ENCODE measurements around the gene KCTD2.

KCTD2 gene

GRCh38 chr17:75099881-75100595 lies 53.0 kb downstream of the KCTD2 start:
- DNase-seq (ENCODE audit: low spot score): no peak

DNA sequence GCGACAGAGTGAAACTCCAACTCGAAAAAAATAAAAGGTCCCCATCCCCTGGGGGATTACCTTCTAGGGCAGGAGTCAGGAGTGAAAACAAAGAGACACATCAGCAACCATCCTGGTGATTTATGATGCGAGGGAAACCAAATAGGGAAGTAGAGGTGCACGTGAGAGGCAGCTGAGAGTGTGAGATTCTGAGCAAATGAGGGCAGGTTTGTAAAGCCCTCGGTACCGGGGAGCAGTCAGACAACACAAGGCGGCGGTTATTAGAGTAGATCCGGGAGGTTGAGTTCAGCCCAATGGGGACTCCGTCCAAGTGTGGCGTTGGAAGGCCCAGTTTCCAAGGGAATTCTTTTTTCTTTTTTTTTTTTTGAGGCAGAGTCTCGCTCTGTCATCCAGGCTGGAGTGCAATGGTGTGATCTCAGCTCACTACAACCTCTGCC lies 55.4 kb downstream of the KCTD2 start:
- no peak for DNase-seq (ENCODE audit: low spot score)

DNA sequence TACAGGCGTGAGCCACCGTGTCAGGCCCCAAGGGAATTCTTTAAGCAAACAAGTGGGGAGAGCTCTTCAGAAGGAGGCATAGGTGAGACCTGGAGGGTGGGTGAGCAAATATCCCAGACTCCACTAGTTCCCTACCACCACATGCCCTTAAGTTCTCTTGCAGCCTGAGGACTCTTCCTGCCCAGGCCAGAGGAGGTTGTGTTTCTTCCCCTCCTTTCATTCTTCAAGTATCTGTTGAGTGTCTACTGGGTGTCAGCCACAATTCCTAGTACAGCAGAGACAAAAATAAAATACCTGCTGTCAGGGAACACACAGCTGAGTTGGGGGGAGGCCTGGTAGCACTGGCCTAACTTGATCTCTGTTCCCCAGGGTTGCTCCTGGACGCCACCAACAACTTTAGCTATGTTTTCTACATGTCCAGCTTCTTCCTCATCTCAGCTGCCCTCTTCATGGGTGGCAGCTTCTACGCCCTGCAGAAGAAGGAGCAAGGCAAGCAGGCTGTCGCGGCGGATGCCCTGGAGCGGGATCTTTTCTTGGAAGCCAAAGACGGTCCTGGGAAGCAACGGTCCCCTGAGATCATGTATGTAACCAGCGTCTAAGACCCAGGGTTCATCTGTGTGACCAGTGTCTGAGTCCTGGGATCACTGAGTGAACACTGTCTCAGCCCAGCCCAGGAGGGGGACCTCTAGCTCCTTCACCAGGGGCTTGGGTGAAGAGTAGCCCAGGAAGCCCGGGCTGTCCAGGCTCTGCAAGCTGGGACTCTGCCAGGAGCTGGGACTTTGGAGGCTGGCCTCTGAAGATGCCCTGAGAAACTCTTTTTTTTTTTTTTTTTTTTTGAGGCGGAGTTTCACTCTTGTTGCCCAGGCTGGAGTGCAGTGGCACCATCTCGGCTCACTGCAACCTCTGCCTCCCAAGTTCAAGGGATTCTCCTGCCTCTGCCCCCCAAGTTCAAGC lies 56.9 kb downstream of the KCTD2 start:
- DNase-seq (ENCODE audit: low spot score): no peak

DNA sequence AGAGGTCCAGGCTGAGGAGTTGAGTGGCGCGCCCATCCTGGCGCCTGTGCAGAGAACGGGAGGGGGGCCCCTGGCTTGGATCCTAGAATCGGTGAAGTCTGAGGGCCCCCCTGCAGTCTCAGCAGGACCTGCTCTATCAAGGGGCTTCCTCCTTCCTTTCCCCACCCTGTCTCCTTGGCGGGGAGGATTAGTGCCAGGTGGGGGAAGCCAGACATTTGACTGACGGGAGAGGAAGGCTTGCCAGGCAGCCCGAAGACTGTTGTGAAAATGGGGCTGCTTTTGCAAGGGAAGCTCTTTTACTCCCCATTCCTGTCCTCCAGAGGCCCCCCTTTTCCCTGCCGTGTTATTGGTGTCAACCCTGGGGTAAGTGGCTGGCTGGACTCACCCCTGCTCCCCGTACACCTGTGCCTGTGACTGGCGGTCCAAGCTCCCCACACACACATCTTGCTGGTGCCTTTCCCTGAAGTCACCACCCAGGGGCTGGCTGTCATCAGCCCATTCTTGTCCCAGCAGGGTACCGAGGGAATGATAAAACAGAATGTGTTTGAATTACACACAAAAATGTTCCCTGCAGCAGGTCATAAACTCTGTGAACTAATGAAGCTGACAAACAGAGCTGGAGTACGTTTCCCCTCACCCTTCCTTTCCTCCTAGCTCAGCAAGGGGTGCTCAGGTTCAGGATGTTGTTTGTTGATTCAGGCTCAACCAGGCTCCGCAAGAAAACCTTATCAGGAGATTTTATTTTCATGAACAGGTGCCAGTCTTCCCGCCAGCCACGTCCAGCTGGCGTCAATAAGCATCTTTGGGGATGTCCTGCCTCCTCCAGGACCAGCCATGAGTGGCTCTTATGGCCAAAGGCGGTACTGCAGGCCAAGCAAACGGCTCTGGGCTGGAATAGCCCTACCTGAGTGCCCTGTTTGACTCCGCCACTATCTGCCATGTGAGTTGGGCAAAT lies 58.4 kb downstream of the KCTD2 start:
- DNase-seq (ENCODE audit: low spot score): no peak

DNA sequence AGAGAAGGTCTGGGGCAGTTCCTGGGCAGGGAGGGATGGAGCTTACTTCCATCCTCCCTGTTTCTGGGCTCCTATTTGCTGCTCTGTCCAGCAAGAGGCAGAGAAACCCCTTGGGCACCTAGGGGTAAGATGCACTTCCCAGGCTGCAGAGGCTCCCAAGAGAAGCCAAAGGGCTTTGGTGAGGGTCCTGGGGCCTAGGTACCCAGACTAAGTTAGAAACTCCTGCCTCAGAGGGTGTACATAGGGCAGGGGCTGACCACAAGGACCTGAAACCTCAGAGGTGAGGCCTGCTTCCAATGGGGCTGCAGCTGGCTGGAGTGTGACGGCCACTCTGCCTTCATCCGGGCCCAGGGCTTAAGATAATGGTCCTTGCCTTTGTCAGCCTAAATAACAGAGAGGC lies 61.2 kb downstream of the KCTD2 start:
- no peak for DNase-seq (ENCODE audit: low spot score)

- DNase-seq (ENCODE audit: low spot score): no peak
Measured at GRCh38 chr17:75109046-75109406, 62.0 kb downstream of the KCTD2 start.

DNA sequence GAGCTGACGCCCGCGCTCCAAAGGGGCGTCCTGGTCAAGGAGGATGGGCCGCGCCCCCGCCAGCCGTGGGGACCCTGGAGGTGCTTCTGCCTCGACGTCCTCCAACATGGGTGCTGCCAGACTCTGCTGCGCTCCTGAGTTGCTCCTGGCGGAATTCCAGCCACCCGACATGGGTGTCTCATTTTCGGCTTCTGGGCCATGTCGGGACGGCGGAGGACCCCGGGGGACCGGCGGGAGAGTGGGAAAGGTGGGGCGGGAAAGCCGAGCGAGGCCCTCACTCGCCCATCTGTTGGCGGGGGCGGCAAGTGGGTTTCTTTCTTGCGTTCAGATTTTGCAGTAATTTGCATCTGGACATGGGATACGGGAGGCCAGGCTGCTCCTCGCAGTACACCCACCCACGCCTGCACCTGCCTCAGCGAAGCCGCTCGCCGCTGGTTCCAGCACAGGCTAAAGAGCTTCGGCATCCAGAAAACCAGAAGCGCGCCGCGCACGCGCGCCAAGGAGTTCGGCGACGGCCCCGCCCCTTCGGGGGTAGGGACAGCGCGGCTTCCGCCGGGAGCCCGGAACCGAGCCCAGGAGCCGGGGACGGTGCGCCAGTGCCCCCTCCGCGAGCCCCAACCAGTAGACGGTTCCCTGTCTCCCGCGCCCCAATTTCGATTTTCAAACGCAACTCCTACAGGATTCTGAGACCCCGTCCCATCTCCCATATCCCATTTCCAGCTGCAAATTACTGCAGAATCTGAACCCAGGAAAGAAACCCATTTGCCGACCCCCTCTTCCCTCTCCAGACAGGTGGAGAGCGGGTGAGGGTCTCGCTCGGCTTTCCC lies 62.6 kb downstream of the KCTD2 start, which contains the start of gene ARMC7:
Gene ARMC7 (plus strand): TSS at position 563 of the 827 bp plus-strand sequence. CDS start 320 bp downstream, outside the sequence.
- DNase-seq (ENCODE audit: low spot score): peak; percentile 84

- no peak for DNase-seq (ENCODE audit: low spot score)
Measured at GRCh38 chr17:75110234-75110937, 63.4 kb downstream of the KCTD2 start.

DNA sequence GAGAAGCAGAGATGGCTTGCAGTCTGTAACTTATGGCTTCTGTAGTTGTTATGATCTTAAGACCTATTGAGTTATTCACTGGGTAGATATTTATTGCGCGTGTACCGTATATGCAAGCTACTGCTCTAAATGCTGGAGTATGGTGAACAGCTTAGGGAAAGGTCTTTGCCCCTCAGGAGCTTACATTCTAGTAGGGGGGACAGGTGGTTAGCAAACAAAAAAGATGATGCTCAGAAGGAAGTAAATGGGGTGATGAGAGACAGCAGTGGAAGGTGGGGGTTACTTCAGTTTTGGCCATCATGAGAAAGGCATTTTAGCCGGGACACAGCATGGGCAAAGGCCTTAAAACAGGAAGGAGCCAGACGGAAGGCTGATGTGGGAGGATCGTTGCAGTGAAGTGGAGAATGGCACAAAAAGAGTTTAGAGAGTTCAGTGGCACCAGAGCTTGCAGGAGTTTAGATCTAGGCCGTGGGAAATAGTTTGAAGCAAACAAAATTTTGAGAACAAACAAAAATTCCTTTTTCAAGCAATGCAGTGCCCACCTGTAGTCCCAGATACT lies 64.8 kb downstream of the KCTD2 start:
- no peak for DNase-seq (ENCODE audit: low spot score)

DNA sequence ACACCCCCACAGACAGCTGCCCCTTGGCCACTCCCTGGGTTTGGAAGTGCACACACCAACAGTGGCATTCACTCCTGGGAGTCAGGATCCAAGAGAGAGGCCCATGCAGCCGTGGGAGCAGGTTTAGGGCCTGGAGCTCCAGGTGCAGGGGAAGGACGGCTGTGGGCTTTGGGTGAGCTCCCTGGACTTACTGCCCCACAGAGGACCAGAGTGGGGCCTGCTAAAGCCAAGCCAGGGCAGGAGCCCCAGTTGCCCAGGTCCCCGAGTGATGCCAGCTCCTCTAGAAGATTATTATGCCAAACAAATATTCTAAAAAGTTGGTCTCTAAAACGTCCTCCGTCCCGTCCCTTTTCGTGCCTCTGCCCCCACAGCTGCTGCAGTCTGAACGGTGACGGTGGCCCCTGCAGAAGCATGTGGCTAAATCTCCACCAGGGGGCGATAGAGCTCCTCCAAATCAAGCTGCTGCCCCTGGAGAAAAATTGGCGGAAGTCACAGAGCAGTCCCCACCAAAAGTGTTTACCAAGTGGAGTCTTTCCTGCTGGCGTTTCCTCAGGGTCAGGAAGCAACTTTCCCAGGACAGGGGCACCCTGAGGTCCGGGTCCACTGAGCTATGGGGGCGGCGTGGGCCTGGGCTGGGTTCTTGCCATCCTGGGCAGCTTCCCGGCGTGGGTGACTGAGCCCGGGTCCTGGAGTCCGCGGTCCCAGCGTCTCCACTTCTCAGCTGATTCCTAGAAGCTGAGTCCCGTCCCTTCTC lies 67.0 kb downstream of the KCTD2 start:
- DNase-seq (ENCODE audit: low spot score): peak; percentile 95

DNA sequence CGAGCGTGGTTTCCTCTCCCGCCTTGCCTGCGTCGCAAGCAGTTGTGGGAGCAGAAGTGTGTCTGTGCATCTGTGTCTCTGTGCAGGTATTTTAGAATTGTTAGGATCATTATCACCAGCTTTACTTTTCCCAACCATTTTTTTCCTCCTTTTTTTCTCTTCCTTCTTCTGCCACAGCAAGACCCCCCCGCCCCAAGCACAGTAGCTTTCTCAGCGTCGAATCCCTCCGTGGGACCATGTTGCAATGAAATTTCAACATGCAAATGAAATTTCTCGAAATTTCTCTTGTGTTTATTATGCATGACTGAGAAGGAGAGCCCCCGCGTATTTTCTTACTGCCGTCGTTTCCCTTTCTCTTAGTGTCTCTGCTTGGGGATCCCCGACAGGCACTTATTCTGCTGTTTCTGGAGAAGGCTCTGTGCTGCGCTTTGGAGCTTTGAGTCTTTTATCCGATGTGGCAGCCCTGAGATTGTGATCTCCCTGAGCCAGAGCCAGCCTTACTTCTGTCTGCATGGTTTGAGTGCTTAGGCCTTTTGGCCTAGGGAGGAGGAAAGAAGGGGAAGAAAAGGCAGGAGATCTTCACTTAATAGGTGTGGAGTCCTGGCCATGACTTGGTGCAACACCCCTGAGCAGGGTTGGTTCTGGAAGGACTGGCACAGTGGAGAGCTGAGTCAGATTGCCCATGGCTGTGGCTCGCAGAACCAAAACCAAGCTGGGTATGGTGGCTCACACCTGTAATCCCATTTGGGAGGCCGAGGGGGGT lies 67.7 kb downstream of the KCTD2 start:
- DNase-seq (ENCODE audit: low spot score): no peak

All from Ammon's horn (tissue), 1 donor.